Esophagus squamous epithelium (tissue), 5 donors: ENCODE results near the gene FYTTD1. TPM values are rescaled to one million over a fixed set of nuclear protein-coding genes. Genes with fewer than 3 reads are reported as not detected.
A peak's percentile ranks its signal among the peaks of the same experiment; 100 is the strongest.

ENCODE experiments used
- DNase-seq: peaks from one replicate; lab custom pipeline; 2025; lab: John Stamatoyannopoulos, UW
- H3K27ac ChIP-seq, 4 donors: fragments of 200-600 bp; sonication (generic); one replicate each; pipeline ENCODE4 v1.5.1; 2016 to 2019; ENCODE audit warnings: mild to moderate bottlenecking in 1 of 4
- H3K27me3 ChIP-seq, 4 donors: fragments of 200-600 bp; sonication (generic); 1 replicate in 3 of 4; 2 replicates in 1 of 4; pipeline versions ENCODE4 v1.5.1 to v1.6.0; 2017 to 2021; ENCODE audit warnings: antibody characterized with exemption in 1 of 4
- H3K36me3 ChIP-seq, 3 donors: fragments of 200-600 bp; sonication (generic); one replicate each; pipeline ENCODE4 v1.5.1; 2016 to 2019
- H3K4me1 ChIP-seq, 3 donors: fragments of 200-600 bp; sonication (generic); one replicate each; pipeline ENCODE4 v1.5.1; 2017 to 2019
- H3K4me3 ChIP-seq, 4 donors: fragments of 200-600 bp; sonication (generic); 1 replicate in 3 of 4; 2 replicates in 1 of 4; pipeline ENCODE4 v1.5.1; 2016 to 2019; ENCODE audit warnings: mild to moderate bottlenecking in 2 of 4, moderate library complexity in 1 of 4
- H3K9me3 ChIP-seq, 3 donors: fragments of 200-600 bp; sonication (generic); one replicate each; pipeline ENCODE4 v1.5.1; 2016 to 2019
- POLR2A ChIP-seq, 4 donors: fragments of 450-650 bp; IDR thresholded peaks; one replicate each; pipeline ENCODE4 v1.6.1; 2017; ENCODE audit warnings: antibody characterized with exemption in 4 of 4, mild to moderate bottlenecking in 4 of 4, moderate library complexity in 3 of 4
- WGBS, 2 donors: methylation state at CpG; one replicate each; pipeline ENCODE4 v1.1.5; 2018; 5-methylcytosine and 5-hydroxymethylcytosine counted together
- intact Hi-C: fragments of 100-400 bp; cut with DNase I; formaldehyde crosslinking; loops from one replicate; pipeline ENCODE4 v1.15.0; 2022
- total RNA-seq, 4 donors: library from RNA; depleted of rRNA; stranded (reverse); fragments of >200 nt; gene quantifications; one replicate each; pipeline ENCODE4 v1.1.0, GENCODE V29; 2016
- TF ChIP-seq, protein P1 (sequence below), 6 experiments: fragments of 450-650 bp in 4 of 6; fragments of 200-600 bp in 2 of 6; sonication (generic) in 2 of 6; IDR thresholded peaks; one replicate each; pipeline ENCODE4 v1.5.1; 2016 to 2019; ENCODE audit warnings: antibody characterized with exemption in 6 of 6, mild to moderate bottlenecking in 4 of 6, moderate library complexity in 4 of 6
- donor health status: DM: yes; HTN: yes; CAD: no.

Gene FYTTD1
- total RNA-seq, 4 donors from 2014 or later: 46.4 to 62.0 (median 52.6) TPM

DNA sequence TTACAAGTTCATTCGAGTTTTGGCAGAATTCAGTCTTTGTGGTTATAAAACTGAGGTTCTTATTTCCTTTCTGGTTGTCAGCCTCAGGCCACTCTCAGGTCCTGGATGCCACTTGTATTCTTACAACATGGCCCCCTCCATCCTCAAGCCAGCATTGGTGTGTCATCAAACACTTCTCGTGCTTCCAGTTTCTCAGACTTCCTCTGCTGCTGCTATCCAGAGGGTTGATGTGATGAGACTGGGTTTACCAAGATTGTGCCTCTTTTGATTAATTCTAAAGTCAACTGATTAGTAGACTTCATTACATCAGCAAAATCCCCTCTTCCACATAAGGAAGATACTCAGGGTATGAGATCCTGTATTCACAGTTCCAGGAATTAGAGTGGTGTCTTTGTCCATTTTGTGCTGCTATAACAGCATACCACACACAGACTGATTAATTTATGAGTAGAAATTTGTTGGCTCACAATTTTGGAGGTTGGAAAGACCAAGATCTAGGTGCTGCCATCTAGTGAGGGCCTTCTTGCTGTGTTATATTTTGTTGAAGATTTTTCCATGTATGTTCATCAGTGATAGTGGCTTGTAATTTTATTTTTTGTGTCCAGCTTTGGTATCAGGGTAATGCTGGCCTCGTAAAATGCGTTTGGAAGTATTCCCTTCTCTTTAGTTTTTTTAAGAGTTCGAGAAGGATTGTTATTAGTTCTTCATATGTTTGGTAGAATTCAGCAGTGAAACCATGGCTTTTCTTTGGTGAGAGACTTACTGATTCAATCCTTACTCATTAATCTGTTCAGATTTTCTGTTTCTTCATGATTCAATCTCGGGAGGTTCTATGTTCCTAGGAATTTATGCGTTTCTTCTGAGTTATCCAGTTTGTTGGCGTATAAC, 52.5 kb downstream of the FYTTD1 start:
- DNase-seq: no peak
- TF ChIP-seq, protein P1, sequence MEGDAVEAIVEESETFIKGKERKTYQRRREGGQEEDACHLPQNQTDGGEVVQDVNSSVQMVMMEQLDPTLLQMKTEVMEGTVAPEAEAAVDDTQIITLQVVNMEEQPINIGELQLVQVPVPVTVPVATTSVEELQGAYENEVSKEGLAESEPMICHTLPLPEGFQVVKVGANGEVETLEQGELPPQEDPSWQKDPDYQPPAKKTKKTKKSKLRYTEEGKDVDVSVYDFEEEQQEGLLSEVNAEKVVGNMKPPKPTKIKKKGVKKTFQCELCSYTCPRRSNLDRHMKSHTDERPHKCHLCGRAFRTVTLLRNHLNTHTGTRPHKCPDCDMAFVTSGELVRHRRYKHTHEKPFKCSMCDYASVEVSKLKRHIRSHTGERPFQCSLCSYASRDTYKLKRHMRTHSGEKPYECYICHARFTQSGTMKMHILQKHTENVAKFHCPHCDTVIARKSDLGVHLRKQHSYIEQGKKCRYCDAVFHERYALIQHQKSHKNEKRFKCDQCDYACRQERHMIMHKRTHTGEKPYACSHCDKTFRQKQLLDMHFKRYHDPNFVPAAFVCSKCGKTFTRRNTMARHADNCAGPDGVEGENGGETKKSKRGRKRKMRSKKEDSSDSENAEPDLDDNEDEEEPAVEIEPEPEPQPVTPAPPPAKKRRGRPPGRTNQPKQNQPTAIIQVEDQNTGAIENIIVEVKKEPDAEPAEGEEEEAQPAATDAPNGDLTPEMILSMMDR (IDR thresholded peaks at IDR 0.05): peak in 4 of 6 experiments; percentile 18 to 43 (median 30)
- TF ChIP-seq POLR2A (IDR thresholded peaks at IDR 0.05): no peak

DNA sequence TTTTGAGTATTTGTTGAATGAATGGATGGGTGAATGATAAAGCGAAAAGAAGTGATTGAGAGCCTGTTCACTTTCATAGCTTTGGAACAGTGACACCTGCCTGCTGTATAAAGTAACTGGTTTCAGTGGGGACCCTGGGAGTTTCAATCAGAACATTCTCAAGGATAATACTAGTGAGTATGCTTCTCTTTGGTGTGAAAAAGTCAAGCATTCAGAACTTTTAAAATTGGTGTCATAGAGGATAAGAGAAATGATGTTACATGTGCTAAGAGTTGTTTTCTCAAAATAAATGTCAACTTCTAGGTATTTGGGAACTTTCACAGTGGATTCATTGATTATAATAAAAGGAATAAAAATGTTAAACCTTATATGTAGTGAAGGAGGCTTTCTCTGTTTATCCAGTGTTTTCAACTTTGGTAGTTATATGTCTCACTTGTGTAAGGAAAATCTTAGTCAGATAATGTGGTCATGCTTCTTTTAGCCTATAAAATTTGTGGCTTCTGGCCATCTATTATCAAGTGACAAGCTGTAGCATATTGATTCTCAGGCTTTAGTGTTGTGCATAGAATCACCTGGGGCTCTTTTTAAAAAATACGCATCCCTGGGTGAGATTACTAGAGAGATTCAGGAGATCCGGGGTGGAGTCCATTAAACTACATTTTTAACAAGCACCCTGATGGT, 53.2 kb downstream of the FYTTD1 start:
- peak overlapping the region in 1 of 4 donors; percentile 3 for H3K27ac ChIP-seq
- intact Hi-C loops: no loop called here
- no peaks in the 10 kb centered on the region for H3K27me3 ChIP-seq
- no peak for DNase-seq
- H3K36me3 ChIP-seq: no peaks in the 10 kb centered on the region
- no peak overlapping the region for H3K4me3 ChIP-seq
- peaks cover 0 to 34% (median 5%) of the 10 kb centered on the region in 3 donors for H3K4me1 ChIP-seq
- H3K9me3 ChIP-seq: no peaks in the 10 kb centered on the region
- WGBS, 2 donors: 56 to 86% methylated on average over 3 of the region's 3 CpGs
- no peak for TF ChIP-seq POLR2A (IDR thresholded peaks at IDR 0.05)
- TF ChIP-seq, protein P1 (IDR thresholded peaks at IDR 0.05): no peak

More for the DNA sequence above, 52.5 kb downstream of the FYTTD1 start:
- Histone ChIP-seq H3K4me1 (peaks cover 0 to 34% (median 5%) of the 10 kb centered on the region in 3 donors), H3K36me3 (no peaks in the 10 kb centered on the region), H3K27ac (peak overlapping the region in 2 of 4 donors; percentile 33 to 37), H3K9me3 (no peaks in the 10 kb centered on the region), H3K4me3 (no peak overlapping the region), H3K27me3 (no peaks in the 10 kb centered on the region)
- WGBS, 2 donors: 51 to 52% methylated on average over 8 of the region's 8 CpGs
- intact Hi-C loops: no loop called here

DNA sequence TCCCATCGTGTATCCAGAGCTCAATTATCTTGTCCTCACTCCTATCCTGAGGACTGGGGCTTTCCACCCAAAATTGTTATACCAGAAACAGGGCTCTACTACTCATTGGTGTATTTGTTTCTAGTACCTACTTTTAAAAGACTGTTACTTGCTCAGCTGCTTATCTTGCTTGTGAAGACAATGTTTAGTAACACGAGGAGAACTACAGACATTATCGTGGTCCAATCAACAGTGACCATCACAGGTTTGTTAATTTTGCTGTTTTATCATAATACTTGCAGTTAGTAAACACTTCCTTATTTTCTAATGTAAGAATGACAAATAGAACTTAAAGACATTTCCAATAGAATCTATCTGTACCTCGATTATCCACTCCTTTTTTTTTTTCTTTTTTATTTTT, 54.8 kb downstream of the FYTTD1 start:
- WGBS, 2 donors: 77 to 92% methylated on average over 4 of the region's 4 CpGs
- TF ChIP-seq, protein P1 (IDR thresholded peaks at IDR 0.05): no peak
- no peak for TF ChIP-seq POLR2A (IDR thresholded peaks at IDR 0.05)
- intact Hi-C loops: no loop called here

DNA sequence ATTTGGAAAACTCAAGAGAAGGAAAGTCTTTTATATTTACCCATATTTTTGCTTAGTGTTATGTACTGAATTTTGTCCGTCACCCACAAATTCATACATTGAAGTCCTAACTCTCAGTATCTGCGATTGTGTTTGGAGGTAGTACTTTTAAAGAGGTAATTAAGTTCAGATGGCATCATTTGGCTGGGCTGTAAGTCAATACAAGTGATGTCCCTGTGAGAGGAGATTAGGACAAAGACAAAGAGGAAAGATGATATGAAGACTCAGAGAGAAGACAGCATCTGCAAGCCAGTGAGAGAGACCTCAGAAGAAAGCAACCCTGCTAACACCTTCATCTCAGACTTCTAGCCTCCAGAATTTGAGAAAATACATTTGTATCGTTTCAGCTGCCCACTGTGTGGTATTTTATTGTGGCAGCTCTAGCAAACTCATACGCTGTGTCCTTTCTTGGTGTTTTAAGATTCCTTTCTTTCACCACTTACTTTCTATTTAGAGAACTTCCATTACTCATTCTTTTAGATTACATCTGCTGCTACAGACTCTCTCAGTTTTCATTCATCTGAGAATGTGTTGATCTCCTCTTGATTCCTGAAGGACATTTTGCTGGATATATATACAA, 58.4 kb downstream of the FYTTD1 start:
- no peak for TF ChIP-seq POLR2A (IDR thresholded peaks at IDR 0.05)
- TF ChIP-seq, protein P1 (IDR thresholded peaks at IDR 0.05): no peak
- Histone ChIP-seq H3K9me3 (no peaks in the 10 kb centered on the region), H3K4me1 (peaks cover 0 to 32% (median 16%) of the 10 kb centered on the region in 3 donors), H3K36me3 (no peaks in the 10 kb centered on the region), H3K27ac (peak overlapping the region in 3 of 4 donors; percentile 53 to 62 (median 60)), H3K27me3 (no peaks in the 10 kb centered on the region), H3K4me3 (no peak overlapping the region)
- 77 to 94% methylated on average over 4 of the region's 4 CpGs for WGBS, 2 donors
- intact Hi-C loops: no loop called here
- no peak for DNase-seq

More for the DNA sequence above, 54.8 kb downstream of the FYTTD1 start:
- DNase-seq: no peak
- no peak overlapping the region for H3K4me3 ChIP-seq
- H3K36me3 ChIP-seq: no peaks in the 10 kb centered on the region
- no peaks in the 10 kb centered on the region for H3K27me3 ChIP-seq
- H3K27ac ChIP-seq: no peak overlapping the region
- peaks cover 0 to 34% (median 17%) of the 10 kb centered on the region in 3 donors for H3K4me1 ChIP-seq
- no peaks in the 10 kb centered on the region for H3K9me3 ChIP-seq
